GM19328 (cell line): Measurements from ENCODE around the gene ADAMTSL3.
"Not testable (repeated sequence)": the region's sequence is repeated elsewhere in the genome, so short reads cannot be mapped to it uniquely, and the experiment has no call there.

Experiments used
- ATAC-seq: cut with Tn5 transposase; IDR thresholded peaks from one replicate; pipeline ENCODE4 v1.9.1; 2021; ENCODE audit warnings: mild to moderate bottlenecking, moderate library complexity; ENCODE audit not compliant: unreplicated experiment

ADAMTSL3 gene

DNA sequence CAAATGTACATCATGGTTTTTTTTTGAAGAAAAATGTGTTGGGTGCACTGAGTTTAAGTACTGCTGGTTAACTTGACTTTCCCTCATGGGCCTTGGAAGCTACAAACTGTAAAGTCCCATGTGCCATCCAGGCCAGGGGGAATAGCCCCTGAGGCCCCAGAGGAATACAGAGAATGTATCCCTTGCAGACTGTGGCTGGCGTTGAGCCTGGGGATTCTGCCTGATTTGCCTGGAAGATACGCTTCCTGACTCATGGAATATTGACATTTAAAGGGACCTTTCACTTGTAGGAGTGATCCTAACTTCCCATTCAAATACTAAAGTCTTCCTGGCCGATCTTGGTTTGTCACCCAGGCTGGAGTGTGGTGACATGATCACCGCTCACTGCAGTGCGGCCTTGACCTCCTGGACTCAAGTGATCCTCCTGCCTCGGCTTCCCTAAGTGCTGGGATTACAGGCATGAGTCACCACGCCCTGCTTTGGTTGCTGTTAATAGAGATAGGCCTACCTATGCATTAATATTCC, 42.0 kb downstream of the ADAMTSL3 start:
- ATAC-seq: no peak

DNA sequence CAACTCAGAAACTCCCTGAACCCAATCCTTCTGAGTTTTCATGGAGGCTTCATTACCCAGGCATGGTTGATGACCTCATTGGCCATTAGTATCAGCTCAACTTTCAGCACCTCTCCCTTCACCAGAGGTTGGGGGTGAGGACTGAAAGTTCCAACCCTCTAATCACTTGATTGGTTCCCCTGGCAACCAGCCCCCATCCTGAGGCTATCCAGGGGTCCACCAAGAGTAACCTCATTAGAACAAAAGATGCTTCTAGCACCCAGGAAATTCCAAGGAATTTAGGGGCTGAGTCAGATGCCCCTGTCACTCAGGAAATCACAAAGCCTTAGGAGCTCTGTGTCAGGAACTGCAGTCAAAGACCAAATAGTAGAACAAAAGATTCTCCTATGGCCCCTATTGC, 43.8 kb downstream of the ADAMTSL3 start:
- no peak for ATAC-seq

DNA sequence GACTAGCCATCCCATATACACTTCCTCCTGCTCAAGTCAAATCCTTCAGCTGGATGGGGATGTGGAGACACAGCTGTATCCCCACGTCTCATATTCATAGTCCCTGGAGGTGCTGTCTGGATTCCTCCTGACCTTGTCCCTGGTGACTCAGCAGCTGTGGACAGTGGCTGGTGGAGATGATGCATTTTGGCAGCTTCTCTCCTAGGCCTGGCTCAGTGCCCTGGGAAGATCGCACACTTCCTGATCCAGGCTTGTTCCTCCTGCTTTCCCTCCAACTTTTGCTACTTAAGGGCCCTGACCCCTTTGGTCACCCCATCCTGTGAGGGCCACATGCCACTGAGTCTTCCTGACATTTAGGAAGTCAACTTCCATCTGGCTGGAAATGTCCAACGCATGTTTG, 44.4 kb downstream of the ADAMTSL3 start:
- ATAC-seq: no peak

DNA sequence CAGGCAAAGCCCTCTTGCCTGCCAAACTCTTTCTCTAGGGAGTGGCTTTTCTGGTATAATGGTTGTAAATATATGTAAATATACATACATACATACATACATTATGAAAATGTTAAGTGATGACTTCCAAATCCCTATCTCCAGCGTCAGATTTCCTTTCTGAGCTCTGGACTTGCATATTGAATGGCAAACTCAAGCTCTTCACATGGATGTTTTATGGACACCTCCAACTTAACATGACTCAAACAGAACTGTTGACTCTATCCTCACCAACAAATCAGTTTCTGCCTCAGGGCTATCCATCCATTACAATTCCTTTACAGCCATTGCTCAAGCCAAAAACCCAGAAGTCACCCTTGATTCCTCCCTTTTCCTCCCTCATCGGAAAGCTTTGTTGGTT, 45.1 kb downstream of the ADAMTSL3 start:
- no peak for ATAC-seq

DNA sequence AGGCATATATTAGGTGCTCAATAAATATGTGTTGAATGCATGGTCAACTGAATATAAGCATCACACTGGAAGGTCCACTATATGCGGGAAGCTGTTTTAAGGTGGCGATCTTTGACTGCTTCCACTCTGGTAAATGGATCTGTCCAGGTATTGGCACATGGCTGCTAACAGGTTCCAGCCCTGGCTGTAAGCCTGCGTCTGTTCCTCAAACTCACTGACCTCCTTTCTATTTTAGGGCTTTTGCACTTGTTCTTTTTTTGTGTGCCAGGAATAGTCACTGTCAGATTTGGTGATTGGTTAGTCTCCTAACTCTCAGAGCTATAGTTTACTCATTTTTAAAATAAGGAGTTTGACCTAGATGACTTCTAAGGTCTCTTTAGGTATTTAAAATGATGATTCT, 46.2 kb downstream of the ADAMTSL3 start:
- ATAC-seq: no peak

DNA sequence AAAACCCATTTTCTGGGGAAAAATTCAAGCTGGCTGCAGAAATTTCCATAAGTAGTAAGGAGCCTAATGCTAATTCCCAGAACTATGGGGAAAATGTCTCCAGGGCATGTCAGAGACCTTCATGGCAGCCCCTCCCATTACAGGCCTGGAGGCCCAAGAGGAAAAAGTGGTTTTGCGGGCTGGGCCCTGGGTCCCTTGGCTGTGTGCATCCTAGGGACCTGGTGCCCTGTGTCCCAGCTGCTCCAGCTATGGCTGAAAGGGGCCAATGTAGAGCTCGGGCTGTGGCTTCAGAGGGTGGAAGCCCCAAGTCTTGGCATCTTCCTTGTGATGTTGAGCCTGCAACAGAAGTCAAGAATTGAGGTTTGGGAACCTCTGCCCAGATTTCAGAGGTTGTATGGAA, 48.4 kb downstream of the ADAMTSL3 start:
- ATAC-seq: not testable (repeated sequence)

DNA sequence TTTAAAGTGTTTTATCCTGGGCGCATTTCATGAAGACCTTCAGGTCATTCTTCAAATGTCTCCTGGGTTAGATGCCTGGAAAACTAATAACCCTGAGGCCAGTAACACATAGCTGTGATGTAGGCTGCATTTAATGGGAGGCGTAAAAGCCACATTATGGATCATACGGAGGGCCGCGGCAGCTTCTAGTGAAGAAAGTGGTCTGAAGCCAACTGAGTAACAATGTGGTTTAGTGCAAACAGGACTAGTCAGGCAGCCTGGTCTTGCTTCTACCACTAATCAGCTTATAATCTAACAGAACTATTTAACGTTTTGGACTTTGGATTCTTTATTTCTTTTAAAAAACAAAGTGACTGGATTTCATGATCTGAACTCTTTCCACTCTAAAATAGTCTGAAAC, 54.4 kb downstream of the ADAMTSL3 start:
- no peak for ATAC-seq

DNA sequence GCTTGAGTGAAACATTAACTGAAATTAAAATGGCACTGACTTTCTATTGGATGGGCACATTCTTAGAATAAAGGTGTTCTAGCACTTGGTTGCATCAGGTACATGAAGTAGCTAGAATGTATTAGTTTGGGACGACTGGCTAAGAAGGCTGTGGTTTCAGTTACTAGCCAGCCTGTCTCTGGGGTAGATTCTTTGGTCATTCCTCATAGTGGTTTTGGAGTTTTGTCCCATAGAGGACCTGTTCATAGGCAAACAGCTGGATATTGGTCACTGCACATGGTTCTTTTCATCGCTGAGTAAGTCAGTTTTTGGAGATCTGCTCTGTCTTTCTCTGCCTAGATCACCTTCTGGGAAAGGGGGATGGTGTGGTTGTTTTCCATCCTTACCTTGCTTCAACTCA, 55.3 kb downstream of the ADAMTSL3 start:
- ATAC-seq: no peak

DNA sequence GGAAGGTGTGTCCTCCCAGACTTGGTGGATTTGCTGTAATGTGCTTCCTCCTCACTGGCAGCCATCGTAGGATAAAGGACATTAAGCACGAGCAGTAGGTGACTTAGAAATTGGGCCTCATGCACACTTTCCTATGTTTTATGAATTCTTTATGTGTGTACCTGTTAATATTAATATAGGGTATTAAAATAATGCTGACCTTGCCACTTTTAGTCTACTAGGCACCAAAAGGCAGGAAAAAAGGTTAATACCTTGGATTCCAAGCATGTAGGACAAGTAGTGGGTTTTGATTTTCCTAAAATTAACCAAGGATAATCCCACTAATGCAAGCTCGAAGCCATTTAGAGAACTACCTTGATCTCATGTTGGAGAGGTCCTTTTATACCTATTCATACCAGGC, 55.9 kb downstream of the ADAMTSL3 start:
- no peak for ATAC-seq

DNA sequence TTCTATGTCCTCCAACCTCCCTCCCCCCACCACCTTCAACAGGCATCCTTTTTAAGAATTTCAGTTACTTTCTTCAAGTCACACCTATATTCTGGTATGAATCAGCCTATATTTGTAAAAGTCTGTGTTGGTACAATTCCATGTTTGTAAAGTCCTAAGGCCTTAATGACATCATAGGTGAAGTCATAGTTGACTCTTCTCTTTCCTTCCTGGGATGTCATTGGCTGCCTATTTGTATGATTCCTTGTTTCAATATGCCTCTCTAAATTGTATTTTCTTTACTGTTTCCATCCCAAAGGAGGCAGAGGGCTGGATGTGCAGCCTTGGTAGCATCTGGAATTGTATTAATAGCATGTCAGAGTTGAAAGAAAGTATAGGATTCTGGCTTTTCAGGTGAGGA, 56.5 kb downstream of the ADAMTSL3 start:
- ATAC-seq: no peak

DNA sequence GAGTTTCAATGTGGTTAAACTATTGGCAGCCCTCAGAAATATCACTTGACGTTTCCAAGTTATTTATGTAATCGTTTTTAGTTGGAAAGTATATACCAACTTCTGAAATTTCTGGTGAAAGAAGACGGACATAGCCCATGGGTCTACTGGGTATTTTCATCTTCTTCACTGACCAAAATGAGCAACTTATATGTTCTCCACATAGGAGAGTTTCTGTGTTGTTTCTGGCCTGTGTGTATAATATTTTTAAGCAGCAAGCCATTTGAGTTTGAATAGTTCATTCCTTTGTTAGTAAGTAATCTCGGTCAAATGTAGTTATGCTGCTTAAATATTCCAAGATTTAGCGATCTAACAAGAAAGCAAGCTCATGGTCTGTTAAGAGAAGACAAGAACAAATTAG, 57.3 kb downstream of the ADAMTSL3 start:
- ATAC-seq: no peak

DNA sequence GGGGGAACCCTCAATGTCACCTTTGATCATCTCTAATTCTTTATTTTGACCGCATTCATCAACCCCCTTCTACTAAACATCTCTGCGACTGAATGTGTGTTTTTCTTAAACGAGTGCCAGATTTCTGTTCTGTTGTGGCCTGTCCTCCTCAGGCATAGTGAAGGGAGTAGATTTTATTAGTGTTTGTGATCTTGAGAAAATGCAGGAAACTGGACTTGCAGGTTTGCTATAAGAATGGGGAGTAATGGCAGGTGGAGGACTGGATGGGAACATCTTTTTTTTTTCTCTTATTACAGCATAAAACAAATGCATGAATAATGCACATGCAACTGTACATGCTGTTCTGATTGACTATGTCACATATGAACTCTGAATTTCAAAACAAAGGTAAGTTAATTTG, 59.3 kb downstream of the ADAMTSL3 start:
- ATAC-seq: no peak

DNA sequence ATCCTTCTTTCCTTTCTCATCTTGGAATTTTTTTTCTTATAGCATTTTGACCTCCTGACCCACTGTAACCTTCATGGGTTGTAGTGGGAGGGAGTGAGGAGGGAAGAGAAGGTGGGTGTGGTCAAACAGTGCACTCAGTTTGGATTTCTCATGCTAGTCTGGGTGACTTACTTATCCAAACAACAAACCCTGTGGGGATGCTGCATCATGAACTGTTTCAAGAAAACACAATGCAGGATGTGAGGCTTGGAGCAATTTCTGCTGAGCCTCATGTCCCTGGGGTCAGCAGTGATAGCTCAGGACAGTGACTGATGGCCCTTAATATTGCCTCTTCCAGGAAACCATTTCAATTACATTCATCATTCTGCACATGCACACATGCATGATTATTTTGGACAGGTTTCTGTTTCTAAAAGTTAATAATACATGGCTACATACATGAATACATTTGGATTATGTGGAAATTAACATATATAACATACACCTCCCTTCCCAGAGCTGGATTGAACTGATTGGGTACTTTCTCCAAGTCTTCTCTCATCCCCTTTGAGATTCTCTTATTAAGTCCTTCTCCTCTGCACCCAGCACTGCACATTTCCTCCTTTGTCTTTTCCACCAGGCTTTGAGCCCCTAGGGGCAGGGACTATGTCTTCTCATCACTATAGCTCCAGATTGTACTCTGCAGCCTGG, 61.2 kb downstream of the ADAMTSL3 start:
- no peak for ATAC-seq

DNA sequence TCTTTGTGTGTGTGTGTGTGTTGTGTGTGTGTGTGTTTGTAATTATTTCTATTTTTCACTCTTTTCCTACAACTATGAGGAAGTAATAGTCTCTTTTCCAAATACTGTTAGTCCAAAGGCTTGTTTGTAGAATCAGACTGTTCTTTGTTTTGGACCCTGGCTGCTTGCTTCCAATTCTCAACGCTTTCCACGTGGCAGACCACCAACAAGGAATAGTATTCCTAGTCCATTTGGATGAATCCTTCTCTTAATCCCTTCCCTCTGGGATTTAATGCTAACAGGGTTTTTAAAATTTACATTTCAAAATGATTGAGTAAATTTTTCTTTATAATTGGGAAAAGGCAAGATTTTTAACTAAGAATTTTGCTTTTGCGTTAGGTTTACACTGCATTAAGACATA, 62.7 kb downstream of the ADAMTSL3 start:
- no peak for ATAC-seq

DNA sequence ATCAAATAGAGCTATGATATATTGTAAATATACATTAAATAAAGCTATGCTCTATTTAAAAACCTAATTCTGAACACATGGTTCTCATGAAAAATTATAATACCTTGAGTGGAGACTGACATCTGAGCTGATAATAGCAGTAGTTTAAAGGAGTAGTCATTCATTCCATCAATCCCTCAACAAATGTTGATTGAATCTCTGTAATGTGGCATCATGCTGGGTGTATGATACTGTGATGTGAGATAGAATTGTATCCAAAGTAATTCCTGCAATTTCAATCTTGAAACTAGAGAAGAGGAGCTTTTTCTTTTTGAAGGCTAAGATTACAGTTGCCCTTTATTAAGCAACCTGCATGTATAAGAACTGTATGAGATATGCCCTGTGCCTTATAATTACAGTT, 63.1 kb downstream of the ADAMTSL3 start:
- no peak for ATAC-seq

DNA sequence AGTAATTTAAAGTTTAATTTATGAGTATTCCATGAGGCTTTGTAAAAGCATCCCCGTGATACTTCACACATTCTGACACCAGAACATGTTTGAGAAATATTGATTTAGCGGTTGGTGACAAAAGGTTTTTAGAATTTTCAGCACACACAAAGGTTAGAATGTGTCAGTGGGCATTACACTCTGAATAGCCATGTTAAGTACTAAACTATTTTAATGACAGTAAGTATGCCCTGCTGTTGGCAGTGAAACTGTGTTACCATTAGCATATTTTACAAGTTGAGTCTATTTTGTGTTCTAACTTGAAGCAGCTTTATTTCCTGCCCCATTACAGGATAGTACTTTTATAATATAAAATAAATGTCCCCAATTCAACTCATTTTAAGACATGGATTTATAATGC, 66.5 kb downstream of the ADAMTSL3 start:
- ATAC-seq: no peak

DNA sequence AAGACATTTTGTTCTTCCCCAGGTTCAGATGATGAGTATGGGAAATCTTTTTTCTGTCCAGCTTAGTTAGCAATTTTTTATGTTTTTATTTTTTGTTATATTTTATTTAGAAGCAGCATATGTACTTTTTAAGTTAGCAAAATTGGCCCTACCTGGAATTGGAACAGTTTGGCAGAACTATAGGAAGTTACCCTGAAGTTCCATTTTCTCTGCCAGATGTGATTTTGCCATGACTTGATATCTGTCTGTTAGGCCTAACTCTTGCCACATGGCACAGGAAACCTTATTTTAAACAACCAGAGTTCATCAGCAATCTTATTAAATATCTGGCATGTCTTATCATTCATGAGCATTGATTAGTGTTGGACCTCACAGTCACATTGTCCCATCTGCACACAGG, 67.1 kb downstream of the ADAMTSL3 start:
- no peak for ATAC-seq

DNA sequence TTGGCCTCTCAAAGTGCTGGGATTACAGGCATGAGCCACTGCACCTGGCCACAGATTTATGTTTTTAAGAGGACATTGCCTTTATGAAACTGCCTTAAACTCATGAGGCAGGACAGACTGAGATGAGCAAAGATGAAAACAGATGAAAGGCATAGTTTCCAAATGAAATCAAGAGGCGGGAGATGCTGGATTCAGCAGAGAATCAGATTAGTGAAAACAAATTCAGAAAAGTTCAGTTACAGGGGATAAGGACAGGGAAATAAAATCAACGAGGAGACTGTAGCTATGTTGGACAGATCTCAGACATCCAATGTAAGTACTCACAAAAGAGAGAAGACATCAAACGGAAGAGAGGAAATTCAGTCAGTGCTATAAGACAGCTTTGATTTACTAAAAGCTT, 68.1 kb downstream of the ADAMTSL3 start:
- no peak for ATAC-seq

DNA sequence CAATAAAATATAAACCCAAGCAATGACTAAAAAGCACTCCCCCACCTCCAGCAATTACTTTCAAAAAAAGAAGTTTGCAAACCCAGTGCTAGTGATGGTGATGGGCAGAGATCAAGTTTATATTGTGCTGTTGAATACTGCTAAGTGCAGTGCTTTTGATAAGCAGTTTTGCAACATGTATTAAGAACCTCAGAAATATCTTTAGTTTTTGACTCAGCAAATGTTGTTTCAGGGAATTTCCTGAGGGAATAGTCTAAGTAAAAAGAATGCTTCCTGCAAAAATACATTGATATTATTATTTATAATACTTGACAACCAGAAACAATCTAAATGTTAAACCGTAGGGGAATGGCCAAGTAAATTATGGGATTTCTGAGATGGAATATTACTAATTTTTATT, 69.3 kb downstream of the ADAMTSL3 start:
- no peak for ATAC-seq

DNA sequence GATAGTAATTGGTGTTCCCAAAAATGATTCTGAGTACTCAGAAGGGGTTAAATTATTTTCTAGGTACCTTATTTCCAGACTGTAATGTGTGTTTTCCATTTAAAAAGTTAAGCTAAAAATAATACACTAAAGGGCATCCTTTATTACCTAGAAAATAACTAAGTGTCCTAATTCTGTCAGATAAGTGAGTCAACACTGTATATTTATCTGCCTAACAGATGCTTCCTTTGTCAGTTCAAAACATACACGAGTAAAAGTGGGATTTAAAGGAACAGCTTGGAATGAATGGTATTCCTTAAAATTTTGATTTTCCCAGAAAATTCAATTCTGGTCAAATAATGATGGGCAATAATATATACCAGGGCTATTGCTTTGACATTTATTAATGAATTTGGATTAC, 78.3 kb downstream of the ADAMTSL3 start:
- no peak for ATAC-seq

DNA sequence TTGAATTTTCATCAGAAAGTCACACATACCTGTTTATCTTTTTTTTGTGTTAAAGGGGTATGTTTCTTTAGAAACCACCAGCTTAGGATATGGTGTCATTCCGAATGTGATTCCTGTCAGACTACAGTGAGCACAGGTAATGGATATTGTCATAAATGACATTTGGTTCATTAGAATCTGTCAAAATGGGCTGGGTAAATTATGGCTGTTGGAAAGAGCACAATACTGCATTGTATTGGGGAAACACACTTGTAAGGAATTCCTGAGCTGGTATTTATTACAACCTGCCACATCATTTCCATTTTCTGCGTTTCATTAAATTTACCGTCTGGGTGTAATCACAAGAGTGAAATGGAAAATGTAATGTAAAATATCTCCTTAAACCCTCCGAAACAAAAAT, 78.8 kb downstream of the ADAMTSL3 start:
- ATAC-seq: no peak

DNA sequence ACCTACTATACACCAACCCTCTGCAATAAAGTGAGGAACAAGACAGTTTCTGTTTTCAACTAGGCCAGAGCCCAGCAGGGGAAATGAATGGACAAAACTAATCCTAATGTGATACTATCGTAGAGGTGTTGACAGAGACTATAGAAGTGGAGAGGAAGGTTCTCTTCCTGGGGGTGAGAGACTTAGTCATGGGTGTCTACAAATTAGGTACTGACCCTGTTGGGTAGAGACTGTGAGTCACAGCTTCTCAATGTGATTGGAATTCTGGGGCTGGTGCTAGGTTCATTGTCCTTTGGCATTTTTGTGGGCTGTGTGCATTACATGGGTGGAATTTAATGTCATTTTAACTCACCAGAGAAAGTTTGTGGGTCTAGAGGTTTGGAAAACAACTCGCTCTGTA, 79.3 kb downstream of the ADAMTSL3 start:
- no peak for ATAC-seq

DNA sequence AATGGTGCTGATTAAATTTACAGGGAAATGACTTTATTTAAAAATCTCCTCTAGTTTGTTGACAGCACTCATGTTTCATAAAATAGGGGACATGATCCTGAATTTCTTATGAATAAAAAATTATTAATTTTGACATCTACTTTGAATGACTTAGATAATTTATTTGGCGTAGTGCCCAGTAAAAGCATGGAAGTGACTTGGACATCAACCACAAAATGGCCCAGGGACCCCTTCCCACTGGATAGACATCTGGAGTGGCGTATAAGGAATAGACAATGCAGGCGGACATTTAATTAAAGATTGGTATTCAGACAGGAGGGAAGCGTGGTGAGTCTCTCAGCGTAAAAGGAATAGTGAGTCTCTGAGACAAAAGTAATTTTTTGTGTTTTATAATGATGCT, 79.8 kb downstream of the ADAMTSL3 start:
- ATAC-seq: no peak
